Measurements from ENCODE around the gene RNF7.
A peak's percentile ranks its signal among the peaks of the same experiment; 100 is the strongest.
"Not testable (repeated sequence)": the region's sequence is repeated elsewhere in the genome, so short reads cannot be mapped to it uniquely, and the experiment has no call there.

Gene RNF7

DNA sequence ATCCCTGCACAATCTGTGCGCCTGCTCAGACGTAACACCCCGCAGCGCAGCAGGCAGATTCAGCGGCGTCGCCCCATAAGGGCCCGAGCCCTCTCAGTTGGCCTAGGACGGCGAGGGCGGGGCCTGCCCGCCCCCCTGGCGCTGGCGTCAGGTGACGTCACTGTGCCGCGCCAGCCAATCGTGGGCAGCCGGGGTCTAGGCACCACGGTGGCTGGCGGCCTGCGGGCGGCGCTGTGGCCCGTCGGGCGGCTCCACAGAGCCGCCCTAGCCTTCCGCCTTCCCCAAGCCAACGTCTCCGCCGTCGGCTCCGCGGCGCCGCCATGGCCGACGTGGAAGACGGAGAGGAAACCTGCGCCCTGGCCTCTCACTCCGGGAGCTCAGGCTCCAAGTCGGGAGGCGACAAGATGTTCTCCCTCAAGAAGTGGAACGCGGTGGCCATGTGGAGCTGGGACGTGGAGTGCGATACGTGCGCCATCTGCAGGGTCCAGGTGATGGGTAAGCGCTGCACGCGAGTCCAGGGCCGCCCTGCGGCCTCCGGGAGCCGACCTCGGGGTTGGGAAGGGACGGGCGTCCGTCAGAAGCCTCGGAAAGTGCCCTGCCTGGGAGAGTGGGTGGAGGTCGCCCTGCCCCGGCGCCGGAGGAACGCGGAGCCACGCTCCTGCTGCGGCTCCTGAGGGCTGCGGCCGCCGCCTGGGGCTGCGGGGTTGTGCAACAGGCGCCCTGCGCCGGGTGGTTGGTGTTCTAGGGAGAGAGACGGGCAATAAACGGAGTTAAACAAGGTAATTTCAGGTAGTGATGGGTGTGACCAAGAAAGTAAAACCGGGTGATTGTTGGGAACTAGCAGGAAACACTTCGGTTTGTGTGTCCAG lies at the start of gene RNF7:
Gene RNF7 (plus strand): TSS at position 277 of the 869 bp plus-strand sequence. CDS start 44 bp downstream, at position 321.
- POLR2A ChIA-PET = interaction anchor here (1.1 to 1.6 kb wide), 3 partner anchors 15 to 138 kb away, joined by 3 to 7 read pairs (median 3); partner anchors contain the start of gene ATP1B3
- TF ChIP-seq, protein P1, sequence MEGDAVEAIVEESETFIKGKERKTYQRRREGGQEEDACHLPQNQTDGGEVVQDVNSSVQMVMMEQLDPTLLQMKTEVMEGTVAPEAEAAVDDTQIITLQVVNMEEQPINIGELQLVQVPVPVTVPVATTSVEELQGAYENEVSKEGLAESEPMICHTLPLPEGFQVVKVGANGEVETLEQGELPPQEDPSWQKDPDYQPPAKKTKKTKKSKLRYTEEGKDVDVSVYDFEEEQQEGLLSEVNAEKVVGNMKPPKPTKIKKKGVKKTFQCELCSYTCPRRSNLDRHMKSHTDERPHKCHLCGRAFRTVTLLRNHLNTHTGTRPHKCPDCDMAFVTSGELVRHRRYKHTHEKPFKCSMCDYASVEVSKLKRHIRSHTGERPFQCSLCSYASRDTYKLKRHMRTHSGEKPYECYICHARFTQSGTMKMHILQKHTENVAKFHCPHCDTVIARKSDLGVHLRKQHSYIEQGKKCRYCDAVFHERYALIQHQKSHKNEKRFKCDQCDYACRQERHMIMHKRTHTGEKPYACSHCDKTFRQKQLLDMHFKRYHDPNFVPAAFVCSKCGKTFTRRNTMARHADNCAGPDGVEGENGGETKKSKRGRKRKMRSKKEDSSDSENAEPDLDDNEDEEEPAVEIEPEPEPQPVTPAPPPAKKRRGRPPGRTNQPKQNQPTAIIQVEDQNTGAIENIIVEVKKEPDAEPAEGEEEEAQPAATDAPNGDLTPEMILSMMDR (IDR thresholded peaks at IDR 0.05; ENCODE audit: insufficient read depth, low read length, missing control alignments) = peak; percentile 79
- CTCF ChIA-PET = interaction anchor here (0.5 to 5.2 kb wide), 44 partner anchors 8 to 507 kb away, joined by 3 to 50 read pairs (median 4); partner anchors contain the start of genes ATP1B3 and PXYLP1
- H3K4me3 ChIP-seq (ENCODE audit: low read depth, low read length) = peak within 1 kb of the TSS; percentile 98
- DNase-seq (ENCODE audit: low read depth, low spot score) = peak; percentile 49

DNA sequence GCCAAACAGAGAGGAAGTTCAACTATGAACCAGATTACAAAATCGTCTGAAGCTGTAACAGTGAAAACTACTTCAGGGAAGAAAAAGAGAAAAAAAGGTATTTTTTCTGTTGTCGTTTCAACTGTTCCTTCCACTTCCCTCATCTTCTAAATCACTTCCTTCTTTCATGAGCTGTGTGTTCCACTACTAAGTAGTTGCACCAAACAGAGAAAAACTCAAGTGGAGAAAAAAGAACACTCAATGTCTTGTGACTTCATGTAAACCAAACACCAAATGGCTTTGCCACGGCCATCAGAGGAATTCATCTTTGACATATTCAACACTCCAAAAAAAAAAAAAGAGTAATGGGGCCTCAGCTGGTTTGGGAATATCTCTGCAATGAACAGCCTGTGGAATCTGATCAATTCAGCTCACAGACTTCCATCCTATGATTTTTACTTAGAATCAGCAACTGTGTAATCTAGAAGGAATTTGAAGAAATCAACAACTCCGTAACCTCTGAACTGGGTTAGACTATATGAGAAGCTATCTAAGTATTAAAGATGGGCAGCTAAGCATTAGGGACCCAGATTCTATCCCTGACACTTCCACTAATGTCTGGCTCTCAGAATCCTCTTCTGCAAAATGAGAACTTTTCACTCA lies 47.5 kb upstream of the RNF7 start:
- no peak overlapping the region for H3K4me3 ChIP-seq (ENCODE audit: low read depth, low read length)
- ChIA-PET CTCF (interaction anchor here (1.1 kb wide), 1 partner anchor 13 kb away, joined by 3 read pairs; no protein-coding TSS in a partner anchor), POLR2A (no interaction called here)
- no peak for DNase-seq (ENCODE audit: low read depth, low spot score)
- TF ChIP-seq, protein P1 (IDR thresholded peaks at IDR 0.05; ENCODE audit: insufficient read depth, low read length, missing control alignments) = no peak

DNA sequence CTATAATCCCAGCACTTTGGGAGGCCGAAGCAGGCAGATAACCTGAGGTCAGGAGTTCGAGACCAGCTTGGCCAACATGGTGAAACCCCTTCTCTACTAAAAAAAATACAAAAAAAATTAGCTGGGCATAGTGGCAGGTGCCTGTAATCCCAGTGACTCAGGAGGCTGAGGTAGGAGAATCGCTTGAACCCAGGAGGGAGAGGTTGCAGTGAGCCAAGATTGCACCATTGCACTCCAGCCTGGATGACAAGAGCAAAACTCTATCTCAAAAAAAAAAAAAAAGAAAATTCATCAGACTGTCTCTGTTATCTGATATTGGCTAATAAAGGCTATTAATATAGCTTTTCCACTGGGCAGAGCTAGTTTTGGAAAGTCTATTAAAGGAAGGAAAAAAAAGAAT lies 46.6 kb upstream of the RNF7 start:
- H3K4me3 ChIP-seq (ENCODE audit: low read depth, low read length); CTCF ChIA-PET; POLR2A ChIA-PET; DNase-seq (ENCODE audit: low read depth, low spot score): not testable (repeated sequence)

DNA sequence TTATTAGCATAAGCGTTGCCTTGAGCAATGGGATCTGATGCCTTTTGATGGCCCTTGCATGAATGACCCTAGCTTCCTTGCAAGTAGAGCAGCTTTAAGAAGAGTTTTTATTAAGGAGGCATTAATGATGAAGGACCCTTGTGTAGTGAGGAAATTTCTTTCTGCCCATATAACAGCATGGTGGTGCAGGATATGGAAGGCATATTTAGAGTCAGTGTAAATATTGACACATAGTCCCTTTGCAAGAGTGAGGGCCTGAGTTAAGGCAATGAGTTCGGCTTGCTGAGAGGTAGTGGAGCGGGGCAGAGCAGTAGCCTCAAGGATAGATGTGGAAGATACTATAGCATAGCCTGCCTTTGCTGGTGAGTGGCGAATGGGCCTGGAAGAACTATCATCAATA lies 45.1 kb upstream of the RNF7 start:
- DNase-seq (ENCODE audit: low read depth, low spot score); H3K4me3 ChIP-seq (ENCODE audit: low read depth, low read length); POLR2A ChIA-PET: not testable (repeated sequence)
- CTCF ChIA-PET = interaction anchor here (1.3 kb wide), 1 partner anchor 49 kb away, joined by 4 read pairs; no protein-coding TSS in a partner anchor

DNA sequence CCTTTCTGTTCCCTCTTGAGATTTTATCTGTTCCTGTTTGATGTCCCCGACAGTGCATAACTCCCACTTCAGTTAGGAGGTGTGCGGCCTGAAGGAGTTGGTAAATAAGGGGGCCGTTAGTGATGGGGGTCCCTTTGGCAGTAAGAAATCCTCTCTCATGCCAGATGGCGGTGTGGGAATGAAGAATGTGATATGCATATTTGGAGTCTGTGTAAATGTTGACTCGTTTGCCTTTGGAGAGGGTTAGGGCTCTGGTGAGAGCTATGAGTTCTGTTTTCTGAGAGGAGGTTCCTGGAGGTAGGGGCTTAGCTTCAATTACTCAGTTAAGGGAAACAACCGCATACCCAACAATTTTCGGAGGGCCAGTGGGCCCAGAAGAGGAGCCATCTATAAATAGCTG lies 38.8 kb upstream of the RNF7 start:
- TF ChIP-seq, protein P1 (IDR thresholded peaks at IDR 0.05; ENCODE audit: insufficient read depth, low read length, missing control alignments) = no peak
- DNase-seq (ENCODE audit: low read depth, low spot score) = no peak
- H3K4me3 ChIP-seq (ENCODE audit: low read depth, low read length) = no peak overlapping the region
- ChIA-PET POLR2A (no interaction called here), CTCF (no interaction called here)

DNA sequence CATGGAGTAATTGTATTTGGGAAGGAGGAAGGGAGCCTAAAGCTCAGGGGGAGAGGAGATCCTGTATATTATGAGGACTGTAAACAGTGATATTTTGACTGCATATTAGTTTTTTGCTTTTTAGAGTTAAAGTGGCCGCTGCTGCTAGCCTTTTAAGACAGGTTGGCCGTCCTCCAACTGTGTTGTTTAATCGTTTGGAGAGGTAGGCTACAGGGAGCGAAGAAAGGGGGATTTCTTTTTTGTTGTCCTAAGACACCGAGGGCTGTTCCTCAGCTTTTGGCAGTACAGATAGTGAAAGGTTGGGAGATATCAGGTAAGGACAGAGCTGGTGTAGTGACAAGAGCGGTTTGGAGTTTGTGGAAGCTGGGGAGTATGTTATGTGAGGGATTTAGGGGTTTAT lies 38.2 kb upstream of the RNF7 start:
- no peak overlapping the region for H3K4me3 ChIP-seq (ENCODE audit: low read depth, low read length)
- ChIA-PET POLR2A (no interaction called here), CTCF (no interaction called here)
- TF ChIP-seq, protein P1 (IDR thresholded peaks at IDR 0.05; ENCODE audit: insufficient read depth, low read length, missing control alignments) = no peak
- no peak for DNase-seq (ENCODE audit: low read depth, low spot score)

DNA sequence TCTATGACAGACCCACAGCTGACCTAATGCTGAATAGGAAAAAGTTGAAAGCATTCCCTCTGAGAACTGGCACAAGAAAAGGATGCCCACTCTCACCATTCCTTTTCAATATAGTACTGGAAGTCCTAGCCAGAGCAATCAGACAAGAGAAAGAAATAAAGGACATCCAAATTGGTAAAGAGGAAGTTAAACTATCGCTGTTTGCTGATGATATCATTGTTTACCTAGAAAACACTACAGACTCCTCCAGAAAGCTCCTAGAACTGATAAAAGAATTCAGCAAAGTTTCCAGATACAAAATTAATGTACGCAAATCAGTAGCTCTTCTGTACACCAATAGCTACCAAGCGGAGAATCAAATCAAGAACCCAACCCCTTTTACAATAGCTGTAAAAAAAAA lies 34.7 kb upstream of the RNF7 start:
- DNase-seq (ENCODE audit: low read depth, low spot score); POLR2A ChIA-PET; H3K4me3 ChIP-seq (ENCODE audit: low read depth, low read length): not testable (repeated sequence)
- CTCF ChIA-PET = interaction anchor here (1.3 kb wide), 1 partner anchor 19 kb away, joined by 3 read pairs; no protein-coding TSS in a partner anchor
